Measurements from ENCODE around the gene C2CD2.

The C2CD2 gene

DNA sequence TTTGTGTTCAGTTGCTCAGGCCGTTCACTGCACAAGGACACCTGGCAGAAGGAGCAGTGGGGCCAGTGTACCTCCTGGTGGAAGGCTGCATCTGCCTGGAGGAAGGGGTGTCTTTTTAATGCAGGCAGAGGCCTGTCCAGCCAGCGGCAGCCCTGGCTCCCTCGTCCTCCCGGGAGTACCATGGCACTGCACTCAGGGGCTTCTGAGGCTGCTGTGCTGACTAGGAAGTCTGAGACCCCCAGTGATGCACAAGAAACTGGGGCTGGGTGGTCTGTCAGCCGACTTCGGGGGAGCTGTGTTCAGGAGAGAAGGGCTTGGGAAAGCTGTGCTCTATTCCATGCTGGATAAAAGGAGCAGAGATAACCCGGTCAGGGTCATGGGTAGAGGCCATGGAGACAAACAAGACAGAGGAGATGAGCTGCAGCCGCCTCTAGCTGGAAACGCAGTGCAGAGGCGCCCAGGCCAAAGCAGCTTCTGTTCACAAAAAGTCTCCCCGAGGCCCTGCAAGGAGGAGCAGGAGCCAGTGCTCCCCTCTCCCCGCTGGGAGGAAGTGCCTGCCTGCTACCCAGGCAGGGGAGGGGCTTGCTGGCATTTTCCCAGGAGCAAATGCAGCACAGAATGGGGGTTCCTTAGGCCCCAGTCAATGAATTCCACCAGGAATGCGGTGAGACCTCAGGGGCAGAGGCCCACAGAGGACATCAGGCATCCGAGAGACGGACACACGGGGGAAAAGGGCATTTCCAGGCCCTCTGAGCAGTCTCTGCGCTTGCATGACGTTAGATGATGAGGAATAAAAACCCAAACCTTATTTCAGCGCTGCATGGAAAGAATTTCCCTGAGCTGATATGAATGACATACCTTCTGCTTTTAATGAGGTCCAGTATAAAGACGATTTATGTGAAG is 17.2 kb upstream of the C2CD2 start:
- no peak for DNase-seq
- Histone ChIP-seq H3K36me3 (no peaks in the 10 kb centered on the region), H3K27me3 (peaks cover 0 to 8% of the 10 kb centered on the region in 2 donors), H3K27ac (no peak overlapping the region), H3K4me1 (no peaks in the 10 kb centered on the region), H3K4me3 (no peak overlapping the region), H3K9me3 (no peaks in the 10 kb centered on the region)
- intact Hi-C loops (cut with DNase I; ENCODE audit: low total_unique reads): no loop called here
- TF ChIP-seq, protein P1, sequence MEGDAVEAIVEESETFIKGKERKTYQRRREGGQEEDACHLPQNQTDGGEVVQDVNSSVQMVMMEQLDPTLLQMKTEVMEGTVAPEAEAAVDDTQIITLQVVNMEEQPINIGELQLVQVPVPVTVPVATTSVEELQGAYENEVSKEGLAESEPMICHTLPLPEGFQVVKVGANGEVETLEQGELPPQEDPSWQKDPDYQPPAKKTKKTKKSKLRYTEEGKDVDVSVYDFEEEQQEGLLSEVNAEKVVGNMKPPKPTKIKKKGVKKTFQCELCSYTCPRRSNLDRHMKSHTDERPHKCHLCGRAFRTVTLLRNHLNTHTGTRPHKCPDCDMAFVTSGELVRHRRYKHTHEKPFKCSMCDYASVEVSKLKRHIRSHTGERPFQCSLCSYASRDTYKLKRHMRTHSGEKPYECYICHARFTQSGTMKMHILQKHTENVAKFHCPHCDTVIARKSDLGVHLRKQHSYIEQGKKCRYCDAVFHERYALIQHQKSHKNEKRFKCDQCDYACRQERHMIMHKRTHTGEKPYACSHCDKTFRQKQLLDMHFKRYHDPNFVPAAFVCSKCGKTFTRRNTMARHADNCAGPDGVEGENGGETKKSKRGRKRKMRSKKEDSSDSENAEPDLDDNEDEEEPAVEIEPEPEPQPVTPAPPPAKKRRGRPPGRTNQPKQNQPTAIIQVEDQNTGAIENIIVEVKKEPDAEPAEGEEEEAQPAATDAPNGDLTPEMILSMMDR (IDR thresholded peaks at IDR 0.05): no peak

DNA sequence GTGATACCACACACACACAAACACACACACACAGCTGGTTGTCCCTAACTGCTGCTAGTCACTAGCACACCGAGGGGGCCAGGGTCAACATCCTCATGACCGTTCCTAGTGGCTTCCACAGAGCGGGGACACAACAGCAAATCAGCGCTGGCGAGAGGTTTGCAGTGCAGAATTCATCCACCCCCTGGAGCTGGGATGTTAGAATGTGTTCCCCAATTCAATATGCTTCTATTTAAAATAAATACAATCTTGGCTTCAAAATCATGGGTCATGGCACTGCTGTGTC is 16.2 kb upstream of the C2CD2 start:
- TF ChIP-seq, protein P1 (IDR thresholded peaks at IDR 0.05): no peak
- H3K4me3 ChIP-seq: no peak overlapping the region
- H3K27me3 ChIP-seq: peaks cover 0 to 8% of the 10 kb centered on the region in 2 donors
- intact Hi-C loops (cut with DNase I; ENCODE audit: low total_unique reads): no loop called here
- no peaks in the 10 kb centered on the region for H3K36me3 ChIP-seq
- H3K27ac ChIP-seq: no peak overlapping the region
- H3K4me1 ChIP-seq: no peaks in the 10 kb centered on the region
- no peak for DNase-seq
- no peaks in the 10 kb centered on the region for H3K9me3 ChIP-seq

DNA sequence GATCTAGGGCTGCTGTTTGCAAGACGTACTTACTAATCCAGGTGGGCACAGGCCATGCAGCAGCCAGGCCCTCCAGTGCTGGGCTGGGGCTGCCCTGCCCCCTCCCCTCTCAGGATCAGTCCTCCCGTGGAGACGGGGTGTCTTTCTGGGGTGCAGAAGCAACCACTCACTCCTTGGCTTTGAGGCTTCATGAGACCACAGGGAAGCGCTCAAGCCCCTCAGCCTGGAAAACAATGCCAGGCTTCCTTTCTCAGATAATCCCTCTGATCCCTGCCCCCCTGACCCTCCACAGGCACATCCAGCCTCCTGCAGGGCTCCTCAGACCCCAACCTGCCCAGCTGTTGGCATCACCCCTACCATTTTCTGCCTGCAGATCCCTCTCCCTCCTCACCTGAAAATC is 13.9 kb upstream of the C2CD2 start:
- TF ChIP-seq, protein P1 (IDR thresholded peaks at IDR 0.05): no peak
- Histone ChIP-seq H3K36me3 (no peaks in the 10 kb centered on the region), H3K9me3 (no peaks in the 10 kb centered on the region), H3K4me3 (no peak overlapping the region), H3K27me3 (peaks cover 0 to 5% of the 10 kb centered on the region in 2 donors), H3K27ac (no peak overlapping the region), H3K4me1 (no peaks in the 10 kb centered on the region)
- intact Hi-C loops (cut with DNase I; ENCODE audit: low total_unique reads): no loop called here
- no peak for DNase-seq

DNA sequence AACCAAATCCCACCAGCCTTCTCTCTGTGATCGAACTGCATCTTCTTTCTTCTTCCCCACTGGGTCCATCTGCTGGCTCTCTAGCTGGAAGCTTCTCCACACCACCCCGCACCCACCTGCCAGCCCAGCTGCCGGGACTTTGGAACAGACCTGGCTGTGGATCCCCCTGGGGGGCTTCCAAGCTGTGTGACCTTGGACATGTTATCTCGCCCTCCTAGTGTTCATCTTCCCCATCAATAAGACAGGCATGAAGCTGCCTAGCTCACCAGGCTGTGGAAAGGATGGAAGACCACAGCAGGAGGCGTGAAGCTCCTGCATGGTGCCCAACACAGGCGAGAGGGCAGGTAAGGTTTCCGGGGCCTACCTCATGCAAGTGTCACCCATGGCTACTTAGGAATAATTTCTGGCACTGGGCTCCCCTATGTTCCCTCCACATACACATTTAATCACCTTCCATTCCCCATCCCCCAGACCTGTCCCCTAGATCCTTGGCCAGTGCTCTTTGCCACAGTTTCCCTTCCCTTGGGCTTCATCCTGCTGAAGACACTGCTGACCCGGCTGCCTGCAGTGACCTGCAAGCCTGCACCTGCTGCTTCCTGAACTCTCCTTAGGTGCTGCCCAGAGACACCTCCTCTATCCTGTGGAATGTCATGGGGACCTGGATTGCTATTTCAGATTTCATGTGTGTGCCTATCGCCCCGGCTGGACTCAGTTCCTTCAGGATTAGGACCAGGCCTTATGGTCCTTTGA is 13.2 kb upstream of the C2CD2 start:
- Histone ChIP-seq H3K27me3 (peaks cover 0 to 5% of the 10 kb centered on the region in 2 donors), H3K4me3 (no peak overlapping the region), H3K9me3 (no peaks in the 10 kb centered on the region), H3K4me1 (no peaks in the 10 kb centered on the region), H3K36me3 (no peaks in the 10 kb centered on the region), H3K27ac (no peak overlapping the region)
- DNase-seq: no peak
- TF ChIP-seq, protein P1 (IDR thresholded peaks at IDR 0.05): no peak
- intact Hi-C loops (cut with DNase I; ENCODE audit: low total_unique reads): no loop called here

DNA sequence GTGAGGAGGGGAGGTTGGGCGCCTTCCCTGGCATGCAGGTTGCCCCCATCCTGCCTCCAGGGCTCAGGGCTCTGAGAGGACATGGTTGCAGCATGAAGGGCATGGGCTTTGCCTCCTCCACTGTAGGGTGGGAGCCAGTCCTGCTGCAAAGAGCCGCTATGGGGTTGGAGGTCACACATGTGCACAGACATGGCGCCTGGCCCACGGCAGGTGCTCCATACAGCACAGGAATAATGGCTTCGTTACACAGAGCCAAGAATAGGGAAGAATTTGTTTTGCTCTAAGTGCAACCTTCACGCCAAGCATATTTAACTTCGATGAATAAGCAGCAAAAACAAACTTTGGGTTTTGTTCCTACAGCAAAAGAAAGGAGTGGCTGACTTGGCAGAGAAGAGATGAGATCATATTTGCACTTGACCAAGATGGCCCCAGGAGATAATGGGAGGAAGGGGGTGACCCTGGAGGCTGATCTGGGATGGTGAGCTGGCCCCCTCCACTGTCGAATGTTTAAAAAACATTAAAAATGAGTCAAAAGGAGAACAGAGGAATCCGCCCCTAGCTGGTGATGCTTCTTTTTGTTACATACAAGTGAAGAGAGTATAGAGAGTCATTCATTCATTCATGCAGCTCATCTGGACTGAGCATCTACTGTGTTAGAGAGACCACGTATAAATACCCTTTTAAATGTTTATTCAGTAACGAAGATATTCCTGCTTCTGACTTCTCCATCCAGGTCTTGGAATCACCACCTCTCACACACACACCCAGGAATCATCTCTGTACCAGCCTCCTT is 12.4 kb upstream of the C2CD2 start:
- DNase-seq: no peak
- Histone ChIP-seq H3K4me1 (no peaks in the 10 kb centered on the region), H3K9me3 (no peaks in the 10 kb centered on the region), H3K27me3 (peaks cover 0 to 5% of the 10 kb centered on the region in 2 donors), H3K27ac (no peak overlapping the region), H3K36me3 (no peaks in the 10 kb centered on the region), H3K4me3 (no peak overlapping the region)
- TF ChIP-seq, protein P1 (IDR thresholded peaks at IDR 0.05): no peak
- intact Hi-C loops (cut with DNase I; ENCODE audit: low total_unique reads): no loop called here

All from tibial artery (tissue), 4 donors.